Testis (tissue), 2 donors: ENCODE measurements around the gene NBAS.

Source experiments
- CTCF ChIP-seq, 3 experiments: fragments of 450-650 bp in 2 of 3; fragments of 200-600 bp in 1 of 3; sonication (generic) in 1 of 3; IDR thresholded peaks; one replicate each; pipeline ENCODE4 v1.5.1; 2016 to 2019; ENCODE audit warnings: antibody characterized with exemption in 3 of 3, mild to moderate bottlenecking in 2 of 3, moderate library complexity in 1 of 3
- POLR2A ChIP-seq: fragments of 450-650 bp; IDR thresholded peaks from one replicate; pipeline ENCODE4 v1.6.1; 2017; ENCODE audit warnings: antibody characterized with exemption, mild to moderate bottlenecking, moderate library complexity

GRCh38 chr2:15251753-15252152 lies 309.4 kb downstream of the NBAS start:
- TF ChIP-seq CTCF (IDR thresholded peaks at IDR 0.05) (no peak), POLR2A (no peak)
